Transverse colon (tissue), 4 donors: ENCODE measurements around the gene FAM236D. TPM values are rescaled to one million over a fixed set of nuclear protein-coding genes. Genes with fewer than 3 reads are reported as not detected.
"Not testable (repeated sequence)": the region's sequence is repeated elsewhere in the genome, so short reads cannot be mapped to it uniquely, and the experiment has no call there.

ENCODE experiments used
- DNase-seq: peaks from one replicate; pipeline ENCODE4 v3.0.0-alpha.2; 2019
- H3K27ac ChIP-seq, 4 donors: fragments of 200-600 bp; sonication (generic); 2 replicates each; pipeline ENCODE4 v1.5.1; 2016 to 2018; ENCODE audit warnings: inconsistent platforms in 4 of 4
- H3K27me3 ChIP-seq: fragments of 200-600 bp; sonication (generic); 2 replicates; pipeline ENCODE4 v1.5.1; 2017; ENCODE audit warnings: inconsistent platforms
- H3K36me3 ChIP-seq, 4 donors: fragments of 200-600 bp; sonication (generic); 2 replicates each; pipeline ENCODE4 v1.5.1; 2017 to 2019; ENCODE audit warnings: inconsistent platforms in 4 of 4
- H3K4me1 ChIP-seq, 4 donors: fragments of 200-600 bp; sonication (generic); 2 replicates each; pipeline ENCODE4 v1.5.1; 2017 to 2020; ENCODE audit warnings: inconsistent platforms in 4 of 4
- H3K4me3 ChIP-seq, 4 donors: fragments of 200-600 bp; sonication (generic); 1 replicate in 1 of 4; 2 replicates in 3 of 4; pipeline versions ENCODE4 v1.5.1 to v1.6.1; 2017 to 2019; ENCODE audit warnings: inconsistent platforms in 4 of 4
- H3K9me3 ChIP-seq, 2 donors: fragments of 200-600 bp; sonication (generic); 2 replicates each; pipeline ENCODE4 v1.5.1; 2017 to 2019; ENCODE audit warnings: inconsistent platforms in 2 of 2
- WGBS, 2 donors: methylation state at CpG; one replicate each; pipeline ENCODE4 v1.1.5; 2018; ENCODE audit warnings: low coverage in 1 of 2; 5-methylcytosine and 5-hydroxymethylcytosine counted together
- in situ Hi-C, 4 donors: fragments of 200-750 bp; cut with MboI; loops; one replicate each; pipeline versions ENCODE4 v1.15.0 to v1.15.1; 2017; ENCODE audit warnings: low sequenced_read_pairs in 3 of 4, low pct_ligation_motif_present in 1 of 4, low pct_unique_long_range_greater_than_20kb in 1 of 4
- intact Hi-C: fragments of 100-400 bp; cut with DNase I; formaldehyde crosslinking; loops from one replicate; pipeline ENCODE4 v1.15.1; 2023; ENCODE audit warnings: low total_unique reads
- total RNA-seq, 4 donors: library from RNA; depleted of rRNA; stranded (reverse); fragments of >200 nt; gene quantifications; one replicate each; pipeline ENCODE4 v1.1.0, GENCODE V29; 2016

The FAM236D gene
- total RNA-seq, result not detected

DNA sequence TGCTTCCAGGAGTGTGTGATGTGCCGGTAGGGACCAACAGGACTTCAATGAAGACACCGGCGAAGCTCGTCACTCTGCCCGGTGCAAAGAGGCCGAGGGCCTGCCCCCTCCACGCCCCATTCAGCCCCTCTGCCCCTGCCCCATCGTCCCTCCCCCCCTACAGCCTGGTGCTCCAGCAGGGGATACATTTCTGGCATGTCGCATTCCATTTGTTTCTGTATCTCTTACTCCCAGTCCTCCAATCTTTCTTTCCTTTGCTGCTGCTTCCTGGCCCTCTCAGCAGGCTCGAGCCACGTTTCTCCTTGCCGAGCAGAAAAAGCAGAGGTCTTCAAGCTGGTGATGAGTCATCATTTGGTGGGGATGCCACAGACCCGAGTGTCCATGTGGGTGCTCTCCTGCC, at the start of gene FAM236D:
Gene FAM236D, minus strand, starts transcription at position 101 of the 400 bp plus-strand sequence. Its CDS starts 100 bp downstream, at position 1.
- H3K9me3 ChIP-seq, H3K36me3 ChIP-seq, H3K4me3 ChIP-seq, DNase-seq, intact Hi-C loops, in situ Hi-C loops, H3K27ac ChIP-seq, H3K27me3 ChIP-seq, H3K4me1 ChIP-seq: not testable (repeated sequence)
- no CpG with 5 or more reads among the region's 13 CpGs for WGBS, 2 donors

GRCh38 chrX:72837532-72837931, 29.5 kb upstream of the FAM236D start:
- DNase-seq, in situ Hi-C loops, H3K27ac ChIP-seq, H3K9me3 ChIP-seq, H3K27me3 ChIP-seq, H3K36me3 ChIP-seq, intact Hi-C loops, H3K4me3 ChIP-seq, H3K4me1 ChIP-seq: not testable (repeated sequence)
- WGBS, 2 donors, result no CpG with 5 or more reads among the region's 2 CpGs

- in situ Hi-C loops, intact Hi-C loops, H3K27me3 ChIP-seq, H3K9me3 ChIP-seq, H3K27ac ChIP-seq, H3K36me3 ChIP-seq, DNase-seq, H3K4me1 ChIP-seq, H3K4me3 ChIP-seq: not testable (repeated sequence)
- no CpG with 5 or more reads among the region's 13 CpGs for WGBS, 2 donors
These were observed 22.7 kb upstream of the FAM236D start for GRCh38 chrX:72830701-72831100.

- H3K27ac ChIP-seq, H3K36me3 ChIP-seq, H3K4me3 ChIP-seq, H3K4me1 ChIP-seq, H3K9me3 ChIP-seq, intact Hi-C loops, in situ Hi-C loops, DNase-seq, H3K27me3 ChIP-seq: not testable (repeated sequence)
- WGBS, 2 donors, result 83% methylated on average over 1 of the region's 3 CpGs; no CpG with 5 or more reads in 1 of the 2 donors
These were observed 17.6 kb downstream of the FAM236D start for GRCh38 chrX:72790390-72790789.

DNA sequence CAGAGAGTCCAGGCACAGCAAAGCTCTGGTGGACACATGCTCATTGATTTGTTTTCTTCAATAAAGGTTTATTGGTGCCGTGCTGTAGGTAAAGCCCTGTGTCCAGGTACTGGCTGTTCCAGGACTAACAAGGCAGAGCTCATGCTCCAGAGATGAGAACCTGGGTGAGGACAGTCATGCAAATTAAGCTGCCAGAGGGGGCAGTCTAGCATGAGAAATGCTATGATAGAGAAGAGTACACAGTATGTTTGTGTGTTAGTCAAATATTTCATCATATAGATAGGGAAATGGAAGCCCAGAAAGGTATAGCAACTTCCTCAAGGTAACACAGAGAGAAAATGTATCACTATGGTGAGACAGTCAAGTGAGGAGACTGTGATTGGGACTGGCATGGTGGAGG, 19.9 kb downstream of the FAM236D start:
- H3K4me1 ChIP-seq, DNase-seq, H3K27me3 ChIP-seq, H3K9me3 ChIP-seq, H3K36me3 ChIP-seq, intact Hi-C loops, H3K27ac ChIP-seq, in situ Hi-C loops, H3K4me3 ChIP-seq: not testable (repeated sequence)
- WGBS, 2 donors, result no CpG with 5 or more reads among the region's 1 CpG

GRCh38 chrX:72783964-72784363, 24.0 kb downstream of the FAM236D start:
- H3K27ac ChIP-seq, H3K9me3 ChIP-seq, intact Hi-C loops, in situ Hi-C loops, H3K4me3 ChIP-seq, H3K4me1 ChIP-seq, DNase-seq, H3K36me3 ChIP-seq, H3K27me3 ChIP-seq: not testable (repeated sequence)
- no CpG with 5 or more reads among the region's 6 CpGs for WGBS, 2 donors

- DNase-seq, H3K36me3 ChIP-seq, H3K4me3 ChIP-seq, H3K9me3 ChIP-seq, in situ Hi-C loops, H3K27me3 ChIP-seq, H3K27ac ChIP-seq, intact Hi-C loops, H3K4me1 ChIP-seq: not testable (repeated sequence)
- no CpG with 5 or more reads among the region's 8 CpGs for WGBS, 2 donors
These were observed 24.6 kb downstream of the FAM236D start for GRCh38 chrX:72783365-72783936.

- H3K4me3 ChIP-seq, DNase-seq, H3K9me3 ChIP-seq, H3K36me3 ChIP-seq, H3K27ac ChIP-seq, in situ Hi-C loops, intact Hi-C loops, H3K4me1 ChIP-seq, H3K27me3 ChIP-seq: not testable (repeated sequence)
- no CpG with 5 or more reads among the region's 15 CpGs for WGBS, 2 donors
These were observed 25.4 kb downstream of the FAM236D start, which contains the start of gene FAM236B for GRCh38 chrX:72782560-72782959. FAM236B (minus strand) TSS chrX:72782660; CDS start chrX:72782560, 100 bp downstream.

- H3K4me3 ChIP-seq, intact Hi-C loops, H3K27ac ChIP-seq, H3K9me3 ChIP-seq, DNase-seq, H3K27me3 ChIP-seq, in situ Hi-C loops, H3K36me3 ChIP-seq, H3K4me1 ChIP-seq: not testable (repeated sequence)
- WGBS, 2 donors, result no CpG with 5 or more reads among the region's 6 CpGs
These were observed 29.9 kb downstream of the FAM236D start for GRCh38 chrX:72778146-72778545.

GRCh38 chrX:72777467-72777790, 30.6 kb downstream of the FAM236D start:
- H3K4me3 ChIP-seq, H3K9me3 ChIP-seq, H3K27ac ChIP-seq, H3K27me3 ChIP-seq, intact Hi-C loops, in situ Hi-C loops, H3K4me1 ChIP-seq, DNase-seq, H3K36me3 ChIP-seq: not testable (repeated sequence)
- no CpG with 5 or more reads among the region's 15 CpGs for WGBS, 2 donors

- H3K4me1 ChIP-seq, DNase-seq, H3K4me3 ChIP-seq, H3K36me3 ChIP-seq, intact Hi-C loops, H3K27ac ChIP-seq, H3K27me3 ChIP-seq, in situ Hi-C loops, H3K9me3 ChIP-seq: not testable (repeated sequence)
- WGBS, 2 donors, result no CpG with 5 or more reads among the region's 44 CpGs
These were observed 31.1 kb downstream of the FAM236D start, which contains the start of gene DMRTC1B for GRCh38 chrX:72776653-72777466. DMRTC1B (plus strand) TSS chrX:72776890; CDS start chrX:72845136, 68,246 bp downstream.
